SK-N-MC (cell line): ENCODE data around the gene ZP4.
"Not testable (repeated sequence)": the region's sequence is repeated elsewhere in the genome, so short reads cannot be mapped to it uniquely, and the experiment has no call there.

Experiments
- EZH2 ChIP-seq: fragments of 200-600 bp; sonication (generic); IDR thresholded peaks from one replicate; pipeline ENCODE4 v1.6.1; 2017; ENCODE audit warnings: antibody characterized with exemption
- POLR2AphosphoS5 ChIP-seq: IDR thresholded peaks from 2 replicates; pipeline ENCODE4 v1.6.1; 2012; ENCODE audit warnings: mild to moderate bottlenecking, low read depth, low read length, borderline replicate concordance

- not testable (repeated sequence) for TF ChIP-seq EZH2, POLR2AphosphoS5
These were observed 47.2 kb downstream of the ZP4 start for GRCh38 chr1:237843516-237843915.
